Colonic mucosa (tissue), 4 donors: Measurements from ENCODE around the gene DLX2. TPM values are rescaled to one million over a fixed set of nuclear protein-coding genes. Genes with fewer than 3 reads are reported as not detected.

Source experiments
- DNase-seq: peaks from one replicate; pipeline ENCODE4 v3.0.0-alpha.2; 2020
- H3K27ac ChIP-seq: fragments of 200-600 bp; one replicate; pipeline ENCODE4 v1.8.0; 2021
- H3K27me3 ChIP-seq: fragments of 200-600 bp; one replicate; pipeline ENCODE4 v1.8.0; 2021
- H3K36me3 ChIP-seq: fragments of 200-600 bp; one replicate; pipeline ENCODE4 v1.8.0; 2021
- H3K4me1 ChIP-seq: fragments of 200-600 bp; one replicate; pipeline ENCODE4 v1.8.0; 2021; ENCODE audit warnings: mild to moderate bottlenecking
- H3K4me3 ChIP-seq: fragments of 200-600 bp; one replicate; pipeline ENCODE4 v1.8.0; 2021
- H3K9ac ChIP-seq, 2 donors: one replicate each; pipeline ENCODE4 v1.7.0; 2013; ENCODE audit warnings: control low read depth in 2 of 2, low read depth in 2 of 2, low read length in 2 of 2
- H3K9me3 ChIP-seq: fragments of 200-600 bp; one replicate; pipeline ENCODE4 v1.8.0; 2021
- CTCF ChIP-seq: fragments of 200-600 bp; IDR thresholded peaks from one replicate; pipeline ENCODE4 v1.8.0; 2022; ENCODE audit warnings: antibody characterized with exemption, mild to moderate bottlenecking
- intact Hi-C: fragments of 100-400 bp; cut with DNase I; formaldehyde crosslinking; loops from one replicate; pipeline ENCODE4 v1.14.1; 2022
- total RNA-seq, 2 donors: library from RNA; stranded (reverse); fragmentation: NEBNext Ultra II Directional in 1 of 2; extraction: Animal tissue kit (Norgen Biotek cat#: 25700) in 1 of 2; gene quantifications; one replicate each; pipeline ENCODE4 v1.2.1, GENCODE V29; 2021
- donor health status: healthy.
- donor health status: DM: no; HTN: no; CAD: no.
- donor health status: DM: no; HTN: no; CAD: no.

The DLX2 gene
- total RNA-seq, 2 donors from 2014 or later: not detected

DNA sequence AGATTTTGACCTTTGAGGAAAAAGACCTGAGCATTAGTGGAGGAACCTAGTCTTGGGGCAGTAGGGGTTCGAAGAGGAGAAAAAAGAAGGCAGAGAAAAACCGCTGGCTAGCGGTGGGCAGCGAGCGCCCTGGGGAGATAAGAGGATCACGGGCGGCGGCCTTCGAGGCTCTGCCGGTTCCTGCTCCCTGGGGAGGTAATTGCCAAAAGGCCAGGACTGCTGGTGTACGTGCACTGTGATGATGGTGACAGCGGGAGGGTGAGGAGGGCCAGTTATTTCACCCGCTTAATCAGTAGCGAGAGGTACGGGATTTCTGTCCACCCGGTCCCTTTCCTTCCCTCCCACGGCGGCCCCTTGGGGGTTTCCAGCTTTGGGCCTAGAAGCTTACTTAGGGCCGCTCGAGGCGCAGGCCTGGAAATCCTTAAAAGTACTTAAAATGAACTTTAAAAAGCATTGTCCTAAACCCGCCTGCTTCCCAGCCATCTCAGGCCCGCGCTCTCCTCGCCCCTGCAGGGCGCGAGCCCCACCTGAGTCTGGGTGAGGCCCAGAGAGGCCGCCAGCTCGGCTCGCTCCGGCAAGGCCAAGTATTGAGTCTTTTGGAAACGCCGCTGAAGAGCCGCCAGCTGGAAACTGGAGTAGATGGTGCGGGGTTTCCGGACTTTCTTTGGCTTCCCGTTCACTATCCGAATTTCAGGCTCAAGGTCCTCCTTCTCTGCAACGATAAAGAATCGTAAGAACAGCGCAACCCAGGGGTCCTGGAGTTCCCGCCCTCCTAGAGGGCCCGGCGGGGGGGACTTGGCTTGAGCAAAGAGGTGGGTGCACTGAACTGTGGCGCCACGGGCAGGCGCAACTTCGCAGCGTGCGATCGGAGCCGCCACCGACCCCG lies 1.5 kb downstream of the DLX2 start:
- Histone ChIP-seq H3K36me3 (no peaks in the 10 kb centered on the region), H3K4me3 (peak overlapping the region; percentile 52), H3K4me1 (peaks cover 21% of the 10 kb centered on the region), H3K27me3 (peaks cover 96% of the 10 kb centered on the region), H3K9ac (no peak overlapping the region), H3K9me3 (no peaks in the 10 kb centered on the region), H3K27ac (no peak overlapping the region)
- TF ChIP-seq CTCF: no peak
- DNase-seq: no peak
- intact Hi-C loops: loop anchor here (5.0 to 10.0 kb wide), 3 partner anchors 289 to 526 kb away; no protein-coding TSS in a partner anchor

- Histone ChIP-seq H3K27ac (no peak overlapping the region), H3K36me3 (no peaks in the 10 kb centered on the region), H3K4me1 (peaks cover 25% of the 10 kb centered on the region), H3K4me3 (no peak overlapping the region), H3K9ac (no peak overlapping the region), H3K27me3 (peaks cover 96% of the 10 kb centered on the region), H3K9me3 (no peaks in the 10 kb centered on the region)
- intact Hi-C loops: loop anchor here (5.0 to 10.0 kb wide), 3 partner anchors 288 to 526 kb away; no protein-coding TSS in a partner anchor
- no peak for DNase-seq
- TF ChIP-seq CTCF: no peak
Observed at GRCh38 chr2:172100080-172100934, 2.4 kb downstream of the DLX2 start.

GRCh38 chr2:172099472-172100079 lies 3.1 kb downstream of the DLX2 start:
- Histone ChIP-seq H3K4me3 (no peak overlapping the region), H3K4me1 (peaks cover 33% of the 10 kb centered on the region), H3K27ac (no peak overlapping the region), H3K9me3 (no peaks in the 10 kb centered on the region), H3K9ac (no peak overlapping the region), H3K36me3 (no peaks in the 10 kb centered on the region), H3K27me3 (peaks cover 96% of the 10 kb centered on the region)
- DNase-seq: no peak
- no peak for TF ChIP-seq CTCF
- intact Hi-C loops: loop anchor here (5.0 to 10.0 kb wide), 3 partner anchors 287 to 525 kb away; no protein-coding TSS in a partner anchor

DNA sequence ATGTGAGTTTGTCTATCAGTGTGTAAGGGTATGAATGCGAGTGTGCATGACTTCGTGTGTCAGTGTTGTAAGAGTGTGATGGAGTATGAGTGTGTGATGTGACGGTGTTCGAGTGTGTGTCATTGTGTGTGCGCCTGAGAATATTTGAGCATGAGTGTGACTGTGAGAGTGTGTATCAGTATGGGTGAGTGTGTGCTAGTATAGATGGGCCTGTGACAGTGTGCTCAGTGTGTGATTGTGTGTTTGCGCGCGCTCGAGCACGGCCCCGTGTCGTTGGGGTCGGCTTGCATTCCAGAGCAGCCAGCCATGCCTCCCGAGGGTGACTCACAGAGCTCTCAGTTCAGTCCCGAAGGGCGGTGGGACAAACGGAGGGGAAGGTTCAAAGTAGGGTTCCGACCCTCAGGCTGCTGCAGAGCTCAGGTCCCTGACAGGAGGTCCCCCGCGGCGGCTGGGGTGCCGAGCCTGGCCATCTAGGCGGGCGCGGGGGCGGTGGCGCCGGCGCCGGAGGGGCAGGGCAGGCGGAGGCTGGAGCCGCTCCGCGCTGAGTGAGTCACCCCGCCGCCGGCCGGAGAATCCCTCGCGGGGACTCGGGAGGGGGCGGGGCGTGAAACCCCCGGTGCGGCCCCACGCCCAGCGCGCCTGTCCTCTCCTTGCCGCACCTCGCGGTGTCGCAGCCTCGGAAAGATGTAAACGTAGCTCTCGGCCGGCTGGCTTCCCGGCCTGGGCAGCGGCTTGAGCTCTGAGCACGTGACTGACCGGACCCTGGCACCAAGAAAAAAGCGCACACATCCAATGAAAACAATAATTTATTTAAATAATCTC lies 3.8 kb downstream of the DLX2 start:
- Histone ChIP-seq H3K27ac (no peak overlapping the region), H3K27me3 (peaks cover 97% of the 10 kb centered on the region), H3K4me1 (peaks cover 39% of the 10 kb centered on the region), H3K9ac (no peak overlapping the region), H3K36me3 (no peaks in the 10 kb centered on the region), H3K4me3 (peak overlapping the region; percentile 12), H3K9me3 (no peaks in the 10 kb centered on the region)
- no peak for DNase-seq
- no peak for TF ChIP-seq CTCF
- intact Hi-C loops: no loop called here
